GM23338 (cell line): Measurements from ENCODE around the gene MINDY3. TPM values are rescaled to one million over a fixed set of nuclear protein-coding genes. Genes with fewer than 3 reads are reported as not detected.

Experiments used
- ATAC-seq: fragments of 200-7000 bp; cut with Tn5 transposase; 3 replicates; pipeline ENCODE4 v1.9.1; 2020
- DNase-seq: peaks from one replicate; pipeline ENCODE4 v3.0.0-alpha.2; 2015; ENCODE audit warnings: low spot score
- H2AFZ ChIP-seq: fragments of 200-600 bp; sonication (generic); 2 replicates; pipeline ENCODE4 v1.8.0; 2016; ENCODE audit warnings: antibody characterized with exemption, mild to moderate bottlenecking, moderate library complexity
- H3F3A ChIP-seq: fragments of 200-600 bp; sonication (generic); replicated peaks from 2 replicates; pipeline ENCODE4 v1.8.0; 2017; ENCODE audit warnings: antibody characterized with exemption, mixed run types, low read depth
- H3K27ac ChIP-seq: fragments of 200-600 bp; sonication (generic); 2 replicates; pipeline ENCODE4 v1.6.1; 2016; ENCODE audit warnings: low read depth
- H3K27me3 ChIP-seq: fragments of 200-600 bp; sonication (generic); 2 replicates; pipeline ENCODE4 v1.8.0; 2016; ENCODE audit warnings: mild to moderate bottlenecking, mixed run types, moderate library complexity; ENCODE audit not compliant: insufficient read depth
- H3K36me3 ChIP-seq: fragments of 200-600 bp; sonication (generic); 2 replicates; pipeline ENCODE4 v1.8.0; 2016; ENCODE audit warnings: mild to moderate bottlenecking; ENCODE audit not compliant: insufficient read depth
- H3K4me1 ChIP-seq: fragments of 200-600 bp; sonication (generic); 2 replicates; pipeline ENCODE4 v1.8.0; 2016; ENCODE audit warnings: mild to moderate bottlenecking, moderate library complexity; ENCODE audit not compliant: insufficient read depth
- H3K4me2 ChIP-seq: fragments of 200-600 bp; sonication (generic); 2 replicates; pipeline ENCODE4 v1.7.1; 2017; ENCODE audit warnings: mixed run types
- H3K4me3 ChIP-seq: fragments of 200-600 bp; sonication (generic); 2 replicates; pipeline ENCODE4 v1.6.1; 2016; ENCODE audit warnings: mixed run types
- H3K79me2 ChIP-seq: fragments of 200-600 bp; sonication (generic); replicated peaks from 2 replicates; pipeline ENCODE4 v1.8.0; 2017; ENCODE audit warnings: mild to moderate bottlenecking; ENCODE audit not compliant: insufficient read depth
- H3K9me2 ChIP-seq: fragments of 200-600 bp; sonication (generic); 2 replicates; pipeline ENCODE4 v1.8.0; 2017; ENCODE audit not compliant: insufficient read depth
- H4K20me1 ChIP-seq: fragments of 200-600 bp; sonication (generic); replicated peaks from 2 replicates; pipeline ENCODE4 v1.8.0; 2017; ENCODE audit warnings: mild to moderate bottlenecking; ENCODE audit not compliant: insufficient read depth
- H3K27ac Mint-ChIP-seq: 2 replicates; pipeline ENCODE4 v1.8.0; 2020; ENCODE audit warnings: inconsistent platforms, mild to moderate bottlenecking, moderate library complexity, mixed read lengths
- H3K27me3 Mint-ChIP-seq: 3 replicates; pipeline ENCODE4 v1.8.0; 2022; ENCODE audit warnings: low read depth, mild to moderate bottlenecking, moderate library complexity, mixed read lengths, inconsistent platforms; ENCODE audit not compliant: insufficient read depth, poor library complexity
- H3K36me3 Mint-ChIP-seq: 3 replicates; pipeline ENCODE4 v1.8.0; 2021; ENCODE audit warnings: low read depth, mild to moderate bottlenecking, inconsistent platforms, moderate library complexity, mixed read lengths
- H3K4me1 Mint-ChIP-seq: 3 replicates; pipeline ENCODE4 v1.8.0; 2020; ENCODE audit warnings: mild to moderate bottlenecking, inconsistent platforms, mixed read lengths
- H3K4me3 Mint-ChIP-seq: 3 replicates; pipeline ENCODE4 v1.8.0; 2021; ENCODE audit warnings: moderate library complexity, mild to moderate bottlenecking, inconsistent platforms, mixed read lengths
- H3K9me3 Mint-ChIP-seq: 3 replicates; pipeline ENCODE4 v1.8.0; 2020; ENCODE audit warnings: moderate library complexity, mild to moderate bottlenecking, inconsistent platforms, mixed read lengths
- ETS1 ChIP-seq: IDR thresholded peaks from 2 replicates; pipeline ENCODE4 v1.6.1; 2016; ENCODE audit warnings: antibody characterized with exemption
- EZH2 ChIP-seq: fragments of 200-600 bp; sonication (generic); IDR thresholded peaks from one replicate; pipeline ENCODE4 v1.8.0; 2017; ENCODE audit warnings: antibody characterized with exemption, mild to moderate bottlenecking, low read depth; ENCODE audit not compliant: unreplicated experiment
- EZH2phosphoT487 ChIP-seq: fragments of 200-600 bp; sonication (generic); IDR thresholded peaks from one replicate; pipeline ENCODE4 v1.8.1; 2018; ENCODE audit warnings: antibody characterized with exemption; ENCODE audit not compliant: unreplicated experiment
- JUNB ChIP-seq: IDR thresholded peaks from one replicate; pipeline ENCODE4 v1.6.1; 2016; ENCODE audit warnings: antibody characterized with exemption; ENCODE audit not compliant: unreplicated experiment
- NANOG ChIP-seq: IDR thresholded peaks from 2 replicates; pipeline ENCODE4 v1.6.1; 2016; ENCODE audit warnings: antibody characterized with exemption, borderline replicate concordance
- POLR2AphosphoS5 ChIP-seq: IDR thresholded peaks from 2 replicates; pipeline ENCODE4 v1.6.1; 2016; ENCODE audit warnings: antibody characterized with exemption, low read depth
- REST ChIP-seq: IDR thresholded peaks from one replicate; pipeline ENCODE4 v1.6.1; 2018; ENCODE audit warnings: antibody characterized with exemption; ENCODE audit not compliant: unreplicated experiment
- ZNF114 ChIP-seq: fragments of 250-450 bp; sonication (Bioruptor Pico); IDR thresholded peaks from 2 replicates; pipeline ENCODE4 v1.5.0; 2020; ENCODE audit warnings: mild to moderate bottlenecking, moderate library complexity
- ZNF331 ChIP-seq: fragments of 250-450 bp; sonication (Bioruptor Pico); IDR thresholded peaks from 2 replicates; pipeline ENCODE4 v1.5.0; 2020; ENCODE audit warnings: low read depth, mild to moderate bottlenecking, moderate library complexity
- ZNF462 ChIP-seq: fragments of 250-450 bp; sonication (Bioruptor Pico); IDR thresholded peaks from 2 replicates; pipeline ENCODE4 v1.5.0; 2020; ENCODE audit warnings: mild to moderate bottlenecking, moderate library complexity
- polyA plus RNA-seq: library from polyadenylated mRNA; unstranded; fragments of >200 nt; fragmentation: Nextera tagmentation; extraction: Ambion mirVana; gene quantifications from 2 replicates; pipeline ENCODE4 v1.2.1, GENCODE V29; 2016
- total RNA-seq: library from RNA; depleted of rRNA; stranded (reverse); fragments of >200 nt; shearing (Covaris generic); gene quantifications from 2 replicates; pipeline ENCODE4 v1.2.3, GENCODE V29; 2014

MINDY3 gene
- total and polyA plus RNA-seq, 2 experiments from 2014 or later = 10.2 to 13.6 TPM

GRCh38 chr10:15813415-15813814, 46.9 kb downstream of the MINDY3 start:
- Histone ChIP-seq H2AFZ (no peak overlapping the region), H3K27me3 (no peaks in the 10 kb centered on the region), H3K4me1 (no peaks in the 10 kb centered on the region), H3K79me2 (no peaks in the 10 kb centered on the region), H3K4me2 (no peak overlapping the region), H3K27ac (no peak overlapping the region), H3K9me2 (no peaks in the 10 kb centered on the region), H3F3A (no peaks in the 10 kb centered on the region), H4K20me1 (peaks cover 3% of the 10 kb centered on the region; the same call in 1 of the 2 replicates), H3K4me3 (no peak overlapping the region), H3K36me3 (no peaks in the 10 kb centered on the region)
- ATAC-seq = no peak
- TF ChIP-seq EZH2phosphoT487 = no peak
- no peak for TF ChIP-seq ZNF331 (CRISPR knock-in tag)
- TF ChIP-seq REST = no peak
- TF ChIP-seq ZNF114 = no peak
- TF ChIP-seq EZH2 = no peak
- no peak for TF ChIP-seq NANOG
- TF ChIP-seq JUNB = no peak
- no peak for TF ChIP-seq ETS1
- TF ChIP-seq POLR2AphosphoS5 = no peak
- no peak for TF ChIP-seq ZNF462 (CRISPR knock-in tag)
- Mint-ChIP-seq H3K27ac (no peak overlapping the region), H3K4me1 (peaks cover 4% of the 10 kb centered on the region; the same call in 2 of the 3 replicates), H3K36me3 (no peaks in the 10 kb centered on the region), H3K4me3 (no peak overlapping the region), H3K27me3 (no peaks in the 10 kb centered on the region), H3K9me3 (no peaks in the 10 kb centered on the region)
- no peak for DNase-seq
